Measurements from ENCODE around the gene ZNF366.

- no peak for TF ChIP-seq CTCF (IDR thresholded peaks at IDR 0.05)
- no peak for TF ChIP-seq POLR2A (IDR thresholded peaks at IDR 0.05)
Observed at GRCh38 chr5:72458407-72458806, 48.8 kb downstream of the ZNF366 start.

All from uterus (tissue), 2 donors.